SK-N-SH treated with all-trans-retinoic acid at 6 μM for 48 hours (cell line): ENCODE data around the gene FRS2.
A peak's percentile ranks its signal among the peaks of the same experiment; 100 is the strongest.

Experiments
- ATAC-seq: fragments of 200-7000 bp; cut with Tn5 transposase; 3 replicates; pipeline ENCODE4 v1.9.1; 2020; ENCODE audit warnings: mild to moderate bottlenecking, moderate library complexity
- ARNTL ChIP-seq: fragments of 450-650 bp; formaldehyde crosslinking; IDR thresholded peaks from 2 replicates; pipeline ENCODE4 v1.5.0; 2020; ENCODE audit warnings: low read depth, mild to moderate bottlenecking, moderate library complexity, borderline replicate concordance
- BACH2 ChIP-seq: fragments of 250-450 bp; sonication (Bioruptor Pico); IDR thresholded peaks from 2 replicates; pipeline ENCODE4 v1.9.0; 2021; ENCODE audit warnings: mild to moderate bottlenecking, borderline replicate concordance
- CSDC2 ChIP-seq: fragments of 250-450 bp; sonication (Bioruptor Pico); IDR thresholded peaks from 2 replicates; pipeline ENCODE4 v1.5.0; 2020; ENCODE audit warnings: mild to moderate bottlenecking, moderate library complexity
- CSRNP3 ChIP-seq: fragments of 250-450 bp; sonication (Bioruptor Pico); IDR thresholded peaks from 2 replicates; pipeline ENCODE4 v1.5.1; 2021; ENCODE audit warnings: mild to moderate bottlenecking, moderate library complexity
- ISL1 ChIP-seq: fragments of 250-450 bp; sonication (Bioruptor Pico); IDR thresholded peaks from 2 replicates; pipeline ENCODE4 v2.1.2; 2022; ENCODE audit warnings: mild to moderate bottlenecking, moderate library complexity
- OSR1 ChIP-seq: fragments of 250-450 bp; sonication (Bioruptor Pico); IDR thresholded peaks from 2 replicates; pipeline ENCODE4 v1.8.0; 2022; ENCODE audit warnings: moderate library complexity, mild to moderate bottlenecking, inconsistent platforms
- SNAI2 ChIP-seq: fragments of 250-450 bp; sonication (Bioruptor Pico); IDR thresholded peaks from 2 replicates; pipeline ENCODE4 v1.5.0; 2020; ENCODE audit warnings: mild to moderate bottlenecking, moderate library complexity
- TOX ChIP-seq: fragments of 250-450 bp; sonication (Bioruptor Pico); IDR thresholded peaks from 2 replicates; pipeline ENCODE4 v1.8.0; 2021; ENCODE audit warnings: mild to moderate bottlenecking, moderate library complexity, borderline replicate concordance
- TSHZ2 ChIP-seq: fragments of 250-450 bp; sonication (Bioruptor Pico); IDR thresholded peaks from 2 replicates; pipeline ENCODE4 v1.5.0; 2020; ENCODE audit warnings: mild to moderate bottlenecking, moderate library complexity
- ZC3H10 ChIP-seq: fragments of 250-450 bp; sonication (Bioruptor Pico); IDR thresholded peaks from 2 replicates; pipeline ENCODE4 v1.5.1; 2021; ENCODE audit warnings: mild to moderate bottlenecking, moderate library complexity
- ZFP3 ChIP-seq: fragments of 250-450 bp; sonication (Bioruptor Pico); IDR thresholded peaks from 2 replicates; pipeline ENCODE4 v1.5.0; 2020; ENCODE audit warnings: mild to moderate bottlenecking, moderate library complexity
- ZFP30 ChIP-seq: fragments of 450-650 bp; formaldehyde crosslinking; IDR thresholded peaks from 2 replicates; pipeline ENCODE4 v1.5.0; 2022; ENCODE audit warnings: mild to moderate bottlenecking, moderate library complexity
- ZNF565 ChIP-seq: fragments of 450-650 bp; formaldehyde crosslinking; conservative IDR thresholded peaks from 2 replicates; pipeline ENCODE4 v1.5.0; 2020; ENCODE audit warnings: low read depth, mild to moderate bottlenecking, moderate library complexity
- ZNF8 ChIP-seq: fragments of 450-650 bp; formaldehyde crosslinking; IDR thresholded peaks from 2 replicates; pipeline ENCODE4 v1.5.0; 2020; ENCODE audit warnings: mild to moderate bottlenecking, moderate library complexity
- TF ChIP-seq, protein P1 (sequence below): fragments of 250-450 bp; sonication (Bioruptor Pico); IDR thresholded peaks from 2 replicates; pipeline ENCODE4 v1.5.1; 2020; ENCODE audit warnings: low read depth, mild to moderate bottlenecking, moderate library complexity
- TF ChIP-seq, protein P2 (sequence below): fragments of 250-450 bp; sonication (Bioruptor Pico); IDR thresholded peaks from 2 replicates; pipeline ENCODE4 v1.8.0; 2021; ENCODE audit warnings: low read depth, mild to moderate bottlenecking, moderate library complexity, borderline replicate concordance

FRS2 gene, protein sequence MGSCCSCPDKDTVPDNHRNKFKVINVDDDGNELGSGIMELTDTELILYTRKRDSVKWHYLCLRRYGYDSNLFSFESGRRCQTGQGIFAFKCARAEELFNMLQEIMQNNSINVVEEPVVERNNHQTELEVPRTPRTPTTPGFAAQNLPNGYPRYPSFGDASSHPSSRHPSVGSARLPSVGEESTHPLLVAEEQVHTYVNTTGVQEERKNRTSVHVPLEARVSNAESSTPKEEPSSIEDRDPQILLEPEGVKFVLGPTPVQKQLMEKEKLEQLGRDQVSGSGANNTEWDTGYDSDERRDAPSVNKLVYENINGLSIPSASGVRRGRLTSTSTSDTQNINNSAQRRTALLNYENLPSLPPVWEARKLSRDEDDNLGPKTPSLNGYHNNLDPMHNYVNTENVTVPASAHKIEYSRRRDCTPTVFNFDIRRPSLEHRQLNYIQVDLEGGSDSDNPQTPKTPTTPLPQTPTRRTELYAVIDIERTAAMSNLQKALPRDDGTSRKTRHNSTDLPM

DNA sequence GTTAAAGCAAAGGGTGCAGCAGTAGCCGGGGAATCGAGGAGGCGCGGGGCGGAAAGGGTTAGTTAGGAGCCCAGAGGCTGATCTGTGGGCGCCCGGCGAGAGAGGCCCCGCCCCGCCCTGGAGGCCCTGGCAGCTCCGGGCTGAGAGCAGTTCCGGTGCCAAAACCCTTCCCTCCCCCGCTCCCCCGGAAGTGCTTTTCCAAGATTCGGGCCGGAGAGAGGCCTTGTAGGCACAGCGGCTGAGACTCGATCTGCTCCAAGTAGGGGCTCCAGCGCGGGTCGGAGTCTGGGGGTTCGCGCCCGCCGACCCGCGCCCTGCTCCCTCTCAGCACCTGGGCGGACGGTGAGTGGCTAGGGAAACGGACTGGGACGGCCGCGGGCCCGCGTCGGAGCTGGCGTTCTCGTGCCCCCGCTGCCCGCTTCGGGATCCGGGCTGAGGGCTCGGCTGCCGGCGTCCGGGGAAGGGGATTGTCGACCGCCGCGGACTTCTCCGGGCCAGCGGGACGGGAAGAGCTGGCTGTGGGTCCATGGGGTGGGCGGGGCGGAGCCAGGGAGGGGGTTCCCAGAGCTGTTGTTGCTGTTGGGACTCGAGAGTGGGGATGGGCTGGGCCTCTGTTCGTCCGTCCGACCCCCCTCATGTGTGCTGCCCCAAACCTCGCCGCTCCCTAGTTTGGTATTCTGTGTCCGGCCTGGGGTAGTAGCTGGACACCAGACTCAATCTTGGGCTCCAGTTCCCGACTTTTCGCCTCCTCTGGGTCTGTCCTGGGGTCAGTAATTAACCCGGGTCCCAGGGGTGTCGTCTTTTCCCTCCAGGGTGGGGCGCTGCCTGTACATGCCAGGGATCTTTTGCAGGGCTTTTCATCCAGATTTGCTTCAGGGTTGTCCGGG is at the start of gene FRS2:
FRS2 (plus strand) TSS at position 200 of the 887 bp plus-strand sequence. CDS start 98,643 bp downstream, outside the sequence.
- TF ChIP-seq CSDC2 (CRISPR knock-in tag): no peak
- TF ChIP-seq ZFP3 (CRISPR knock-in tag): peak; percentile 91

DNA sequence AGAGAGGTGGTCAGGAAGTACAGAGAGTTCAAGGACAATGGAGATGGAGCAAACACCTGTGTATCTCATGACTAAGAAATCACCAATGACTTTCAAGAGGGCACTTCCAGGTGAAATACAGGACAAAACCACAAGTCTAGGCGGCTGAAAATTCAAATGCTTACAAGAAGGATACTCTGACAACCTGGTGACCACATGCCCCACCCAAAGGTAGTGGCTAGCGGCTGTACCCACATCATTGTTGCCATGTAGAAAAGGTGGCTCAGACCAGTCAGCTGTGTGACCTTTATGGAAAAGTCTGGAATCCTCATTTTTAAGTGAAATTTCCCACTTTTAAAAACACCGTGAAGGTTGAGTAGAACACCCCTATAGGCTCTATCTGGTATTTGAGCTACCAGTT is 48.6 kb upstream of the FRS2 start:
- no peak for ATAC-seq
- TF ChIP-seq ZNF8 (CRISPR knock-in tag) (no peak), TSHZ2 (no peak), ZC3H10 (no peak), SNAI2 (CRISPR knock-in tag) (no peak), CSRNP3 (CRISPR knock-in tag) (no peak), ZFP30 (no peak)
- TF ChIP-seq, protein P1, sequence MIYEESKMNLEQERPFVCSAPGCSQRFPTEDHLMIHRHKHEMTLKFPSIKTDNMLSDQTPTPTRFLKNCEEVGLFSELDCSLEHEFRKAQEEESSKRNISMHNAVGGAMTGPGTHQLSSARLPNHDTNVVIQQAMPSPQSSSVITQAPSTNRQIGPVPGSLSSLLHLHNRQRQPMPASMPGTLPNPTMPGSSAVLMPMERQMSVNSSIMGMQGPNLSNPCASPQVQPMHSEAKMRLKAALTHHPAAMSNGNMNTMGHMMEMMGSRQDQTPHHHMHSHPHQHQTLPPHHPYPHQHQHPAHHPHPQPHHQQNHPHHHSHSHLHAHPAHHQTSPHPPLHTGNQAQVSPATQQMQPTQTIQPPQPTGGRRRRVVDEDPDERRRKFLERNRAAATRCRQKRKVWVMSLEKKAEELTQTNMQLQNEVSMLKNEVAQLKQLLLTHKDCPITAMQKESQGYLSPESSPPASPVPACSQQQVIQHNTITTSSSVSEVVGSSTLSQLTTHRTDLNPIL: no peak

More for the DNA sequence above, at the start of gene FRS2:
- peak; percentile 97 for ATAC-seq

- ATAC-seq: no peak
- no peak for TF ChIP-seq ARNTL (CRISPR knock-in tag)
- no peak for TF ChIP-seq TOX (CRISPR knock-in tag)
Observed at GRCh38 chr12:69423037-69423905, 46.9 kb upstream of the FRS2 start.

DNA sequence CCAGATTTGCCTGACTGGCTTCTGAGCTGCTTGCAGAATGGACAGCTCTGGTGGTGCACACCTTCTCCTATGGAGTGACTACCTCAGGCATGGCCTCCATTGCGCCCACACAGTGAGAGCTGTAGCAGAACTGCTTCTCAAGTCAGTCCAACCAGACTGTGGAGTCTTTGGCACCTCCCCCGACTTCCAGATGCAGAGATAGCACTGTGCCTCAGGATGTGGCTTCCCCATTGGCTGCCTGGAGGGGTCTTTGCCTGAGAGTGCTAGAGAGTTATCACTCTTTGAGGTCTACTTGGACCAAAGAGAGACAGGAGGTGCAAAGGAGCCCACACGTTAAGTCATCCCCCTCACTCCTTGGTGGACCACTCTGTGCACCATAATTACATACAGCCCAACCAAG is 44.8 kb upstream of the FRS2 start:
- TF ChIP-seq BACH2 (CRISPR knock-in tag) (no peak), SNAI2 (CRISPR knock-in tag) (no peak), ISL1 (no peak), ZC3H10 (no peak), ZFP30 (no peak)
- TF ChIP-seq, all 23 proteins: peak for 0
- ATAC-seq: no peak

- no peak for ATAC-seq
- no peak for TF ChIP-seq CSRNP3 (CRISPR knock-in tag)
- TF ChIP-seq ZNF565 (CRISPR knock-in tag): no peak
- no peak for TF ChIP-seq ZNF8 (CRISPR knock-in tag)
- TF ChIP-seq, protein P2, sequence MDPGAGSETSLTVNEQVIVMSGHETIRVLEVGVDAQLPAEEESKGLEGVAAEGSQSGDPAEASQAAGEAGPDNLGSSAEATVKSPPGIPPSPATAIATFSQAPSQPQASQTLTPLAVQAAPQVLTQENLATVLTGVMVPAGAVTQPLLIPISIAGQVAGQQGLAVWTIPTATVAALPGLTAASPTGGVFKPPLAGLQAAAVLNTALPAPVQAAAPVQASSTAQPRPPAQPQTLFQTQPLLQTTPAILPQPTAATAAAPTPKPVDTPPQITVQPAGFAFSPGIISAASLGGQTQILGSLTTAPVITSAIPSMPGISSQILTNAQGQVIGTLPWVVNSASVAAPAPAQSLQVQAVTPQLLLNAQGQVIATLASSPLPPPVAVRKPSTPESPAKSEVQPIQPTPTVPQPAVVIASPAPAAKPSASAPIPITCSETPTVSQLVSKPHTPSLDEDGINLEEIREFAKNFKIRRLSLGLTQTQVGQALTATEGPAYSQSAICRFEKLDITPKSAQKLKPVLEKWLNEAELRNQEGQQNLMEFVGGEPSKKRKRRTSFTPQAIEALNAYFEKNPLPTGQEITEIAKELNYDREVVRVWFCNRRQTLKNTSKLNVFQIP: no peak
- no peak for TF ChIP-seq OSR1 (CRISPR knock-in tag)
- TF ChIP-seq BACH2 (CRISPR knock-in tag): no peak
- TF ChIP-seq ZFP3 (CRISPR knock-in tag): no peak
- TF ChIP-seq CSDC2 (CRISPR knock-in tag): no peak
- TF ChIP-seq, protein P1: no peak
Observed at GRCh38 chr12:69428351-69429073, 41.7 kb upstream of the FRS2 start.
